NCI-H2196 treated with DMSO at 0.1 percent for 48 hours (cell line): ENCODE data around the gene PPP5C.
"Not testable (repeated sequence)": the region's sequence is repeated elsewhere in the genome, so short reads cannot be mapped to it uniquely, and the experiment has no call there.

Experiments
- DNase-seq: peaks from one replicate; lab custom pipeline; 2025; ENCODE audit not compliant: unreplicated experiment; lab: John Stamatoyannopoulos, UW

Gene PPP5C

GRCh38 chr19:46384396-46384795 is 37.5 kb downstream of the PPP5C start:
- no peak for DNase-seq

- DNase-seq = no peak
Measured at GRCh38 chr19:46385636-46386035, 38.7 kb downstream of the PPP5C start.

GRCh38 chr19:46386151-46386550 is 39.3 kb downstream of the PPP5C start:
- DNase-seq = no peak

- no peak for DNase-seq
Measured at GRCh38 chr19:46386996-46387712, 40.3 kb downstream of the PPP5C start.

GRCh38 chr19:46387713-46388130 is 40.8 kb downstream of the PPP5C start:
- DNase-seq = no peak

- no peak for DNase-seq
Measured at GRCh38 chr19:46388311-46389095, 41.6 kb downstream of the PPP5C start.

- no peak for DNase-seq
Measured at GRCh38 chr19:46390121-46390858, 43.4 kb downstream of the PPP5C start.

- no peak for DNase-seq
Measured at GRCh38 chr19:46390866-46391265, 44.0 kb downstream of the PPP5C start.

GRCh38 chr19:46391296-46392251 is 44.7 kb downstream of the PPP5C start:
- no peak for DNase-seq

- DNase-seq = no peak
Measured at GRCh38 chr19:46392252-46392801, 45.4 kb downstream of the PPP5C start.

- DNase-seq = no peak
Measured at GRCh38 chr19:46392837-46393236, 46.0 kb downstream of the PPP5C start.

GRCh38 chr19:46393456-46394401 is 46.8 kb downstream of the PPP5C start:
- no peak for DNase-seq

- no peak for DNase-seq
Measured at GRCh38 chr19:46394402-46394797, 47.5 kb downstream of the PPP5C start.

- not testable (repeated sequence) for DNase-seq
Measured at GRCh38 chr19:46397801-46398479, 51.1 kb downstream of the PPP5C start.

- no peak for DNase-seq
Measured at GRCh38 chr19:46402725-46403124, 55.8 kb downstream of the PPP5C start.

GRCh38 chr19:46404055-46404752 is 57.3 kb downstream of the PPP5C start:
- DNase-seq = no peak

- DNase-seq = no peak
Measured at GRCh38 chr19:46404753-46405468, 58.0 kb downstream of the PPP5C start.
